Embryonic facial prominence (tissue), 1 donor: ENCODE data around the gene SAA2.

Source experiments
- DNase-seq: peaks from one replicate; pipeline ENCODE4 v3.0.0-alpha.2; 2016; ENCODE audit errors: extremely low spot score

Gene SAA2

GRCh38 chr11:18196532-18196931 lies 51.9 kb downstream of the SAA2 start:
- no peak for DNase-seq
